Smooth muscle cell (in vitro differentiated cells): Measurements from ENCODE around the gene TMA7. TPM values are rescaled to one million over a fixed set of nuclear protein-coding genes. Genes with fewer than 3 reads are reported as not detected.
"Not testable (repeated sequence)": the region's sequence is repeated elsewhere in the genome, so short reads cannot be mapped to it uniquely, and the experiment has no call there.

Source experiments
- DNase-seq: peaks from one replicate; lab custom pipeline; 2025; ENCODE audit not compliant: unreplicated experiment; lab: John Stamatoyannopoulos, UW
- H2AFZ ChIP-seq: fragments of 200-600 bp; sonication (generic); 2 replicates; pipeline ENCODE4 v1.6.0; 2016; ENCODE audit warnings: antibody characterized with exemption, low read depth, mild to moderate bottlenecking
- H3F3A ChIP-seq: fragments of 200-600 bp; sonication (generic); 2 replicates; pipeline ENCODE4 v1.6.0; 2017; ENCODE audit warnings: antibody characterized with exemption, low read depth
- H3K27ac ChIP-seq: fragments of 200-600 bp; sonication (generic); 2 replicates; pipeline ENCODE4 v1.5.1; 2016; ENCODE audit warnings: low read depth, mild to moderate bottlenecking
- H3K27me3 ChIP-seq: fragments of 200-600 bp; sonication (generic); 2 replicates; pipeline ENCODE4 v1.6.1; 2016; ENCODE audit warnings: low read depth, mild to moderate bottlenecking
- H3K36me3 ChIP-seq: fragments of 200-600 bp; sonication (generic); 2 replicates; pipeline ENCODE4 v1.5.1; 2016; ENCODE audit warnings: low read depth
- H3K4me1 ChIP-seq: fragments of 200-600 bp; sonication (generic); 2 replicates; pipeline ENCODE4 v1.5.1; 2016; ENCODE audit warnings: low read depth
- H3K4me2 ChIP-seq: fragments of 200-600 bp; sonication (generic); 2 replicates; pipeline ENCODE4 v1.6.0; 2016; ENCODE audit warnings: mild to moderate bottlenecking
- H3K4me3 ChIP-seq: fragments of 200-600 bp; sonication (generic); 2 replicates; pipeline ENCODE4 v1.5.1; 2016; ENCODE audit warnings: mild to moderate bottlenecking
- H3K79me2 ChIP-seq: fragments of 200-600 bp; sonication (generic); 2 replicates; pipeline ENCODE4 v1.6.0; 2016; ENCODE audit warnings: low read depth, mild to moderate bottlenecking
- H3K9ac ChIP-seq: fragments of 200-600 bp; sonication (generic); 2 replicates; pipeline ENCODE4 v1.6.0; 2016; ENCODE audit warnings: low read depth
- H3K9me3 ChIP-seq: fragments of 200-600 bp; sonication (generic); replicated peaks from 2 replicates; pipeline ENCODE4 v1.5.1; 2016; ENCODE audit warnings: low read depth
- H4K20me1 ChIP-seq: fragments of 200-600 bp; sonication (generic); 2 replicates; pipeline ENCODE4 v1.6.0; 2016; ENCODE audit warnings: low read depth
- CTCF ChIP-seq: fragments of 200-600 bp; sonication (generic); IDR thresholded peaks from 2 replicates; pipeline ENCODE4 v1.5.1; 2017; ENCODE audit warnings: borderline replicate concordance, mild to moderate bottlenecking, antibody characterized with exemption; ENCODE audit not compliant: insufficient read depth, poor library complexity, severe bottlenecking
- WGBS: methylation state at CpG from one replicate; pipeline ENCODE4 v1.1.7; 2016; ENCODE audit warnings: low lambda C conversion rate; 5-methylcytosine and 5-hydroxymethylcytosine counted together
- polyA plus RNA-seq: library from polyadenylated mRNA; unstranded; fragments of >200 nt; fragmentation: Nextera tagmentation; extraction: Ambion mirVana; gene quantifications from 2 replicates; pipeline ENCODE4 v1.2.1, GENCODE V29; 2016
- total RNA-seq: library from RNA; depleted of rRNA; stranded (reverse); fragments of >200 nt; gene quantifications from 2 replicates; pipeline ENCODE4 v1.2.3, GENCODE V29; 2014

TMA7 gene
- total and polyA plus RNA-seq, 2 experiments from 2014 or later, result 343 to 491 TPM

- TF ChIP-seq CTCF, result no peak
- no peaks in the 10 kb centered on the region for H3K27me3 ChIP-seq
- no peak overlapping the region for H3K4me2 ChIP-seq
- no peaks in the 10 kb centered on the region for H4K20me1 ChIP-seq
- DNase-seq, result no peak
- H3K79me2 ChIP-seq, result no peaks in the 10 kb centered on the region
- H2AFZ ChIP-seq, result no peak overlapping the region
- H3K4me3 ChIP-seq, result no peak overlapping the region
- no peak overlapping the region for H3K27ac ChIP-seq
- H3K9me3 ChIP-seq, result no peaks in the 10 kb centered on the region
- no peaks in the 10 kb centered on the region for H3K36me3 ChIP-seq
- WGBS, result 92% methylated on average over 19 of the region's 19 CpGs
- H3K4me1 ChIP-seq, result peaks cover 12% of the 10 kb centered on the region
- H3F3A ChIP-seq, result no peaks in the 10 kb centered on the region
- no peak overlapping the region for H3K9ac ChIP-seq
These were observed 38.8 kb downstream of the TMA7 start for GRCh38 chr3:48478626-48479555.

- H3K79me2 ChIP-seq, H3K4me3 ChIP-seq, H3K9ac ChIP-seq, H2AFZ ChIP-seq, H3K36me3 ChIP-seq, H3K27ac ChIP-seq, H3F3A ChIP-seq, H3K9me3 ChIP-seq, H3K4me1 ChIP-seq, H4K20me1 ChIP-seq, H3K27me3 ChIP-seq, DNase-seq, H3K4me2 ChIP-seq: not testable (repeated sequence)
- WGBS, result 99% methylated on average over 11 of the region's 11 CpGs
These were observed 40.8 kb downstream of the TMA7 start for GRCh38 chr3:48480891-48481290.

- not testable (repeated sequence) for H3K4me3 ChIP-seq, H3K36me3 ChIP-seq, H4K20me1 ChIP-seq, H3K9me3 ChIP-seq, H3K79me2 ChIP-seq, DNase-seq, H3K27ac ChIP-seq, H3K4me2 ChIP-seq, H2AFZ ChIP-seq, H3K9ac ChIP-seq, H3K4me1 ChIP-seq, H3F3A ChIP-seq, H3K27me3 ChIP-seq
- WGBS, result 93% methylated on average over 6 of the region's 6 CpGs
These were observed 42.8 kb downstream of the TMA7 start for GRCh38 chr3:48482822-48483221.

DNA sequence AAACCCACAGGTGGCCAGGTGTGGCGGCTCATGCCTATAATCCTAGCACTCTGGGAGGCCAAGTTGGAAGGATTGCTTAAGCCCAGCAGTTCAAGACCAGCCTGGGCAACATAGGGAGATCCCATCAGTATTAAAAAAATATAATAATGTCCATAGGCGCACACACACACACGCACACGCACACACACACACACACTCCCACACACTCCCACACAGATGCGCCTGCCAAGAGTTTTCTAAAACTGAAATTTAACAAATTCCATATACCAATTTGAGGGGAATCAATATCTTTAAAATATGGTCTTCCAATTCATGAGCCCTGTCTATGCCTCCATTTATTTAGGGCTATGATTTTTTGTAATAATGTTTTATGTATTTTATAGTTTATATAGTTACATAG lies 46.9 kb downstream of the TMA7 start:
- H3K9me3 ChIP-seq, result no peaks in the 10 kb centered on the region
- H3K79me2 ChIP-seq, result no peaks in the 10 kb centered on the region
- no peaks in the 10 kb centered on the region for H4K20me1 ChIP-seq
- 98% methylated on average over 5 of the region's 5 CpGs for WGBS
- no peak for TF ChIP-seq CTCF
- no peak overlapping the region for H3K4me2 ChIP-seq
- H3K27ac ChIP-seq, result no peak overlapping the region
- no peak for DNase-seq
- H3K9ac ChIP-seq, result no peak overlapping the region
- no peaks in the 10 kb centered on the region for H3K4me1 ChIP-seq
- H3K4me3 ChIP-seq, result no peak overlapping the region
- no peak overlapping the region for H2AFZ ChIP-seq
- no peaks in the 10 kb centered on the region for H3K36me3 ChIP-seq
- no peaks in the 10 kb centered on the region for H3K27me3 ChIP-seq
- no peaks in the 10 kb centered on the region for H3F3A ChIP-seq
